GM18499 (cell line): ENCODE data around the gene SVOP.

Experiments
- ATAC-seq: cut with Tn5 transposase; IDR thresholded peaks from one replicate; pipeline ENCODE4 v1.9.1; 2021; ENCODE audit warnings: moderate number of reproducible peaks; ENCODE audit not compliant: insufficient read depth, unreplicated experiment

SVOP gene

DNA sequence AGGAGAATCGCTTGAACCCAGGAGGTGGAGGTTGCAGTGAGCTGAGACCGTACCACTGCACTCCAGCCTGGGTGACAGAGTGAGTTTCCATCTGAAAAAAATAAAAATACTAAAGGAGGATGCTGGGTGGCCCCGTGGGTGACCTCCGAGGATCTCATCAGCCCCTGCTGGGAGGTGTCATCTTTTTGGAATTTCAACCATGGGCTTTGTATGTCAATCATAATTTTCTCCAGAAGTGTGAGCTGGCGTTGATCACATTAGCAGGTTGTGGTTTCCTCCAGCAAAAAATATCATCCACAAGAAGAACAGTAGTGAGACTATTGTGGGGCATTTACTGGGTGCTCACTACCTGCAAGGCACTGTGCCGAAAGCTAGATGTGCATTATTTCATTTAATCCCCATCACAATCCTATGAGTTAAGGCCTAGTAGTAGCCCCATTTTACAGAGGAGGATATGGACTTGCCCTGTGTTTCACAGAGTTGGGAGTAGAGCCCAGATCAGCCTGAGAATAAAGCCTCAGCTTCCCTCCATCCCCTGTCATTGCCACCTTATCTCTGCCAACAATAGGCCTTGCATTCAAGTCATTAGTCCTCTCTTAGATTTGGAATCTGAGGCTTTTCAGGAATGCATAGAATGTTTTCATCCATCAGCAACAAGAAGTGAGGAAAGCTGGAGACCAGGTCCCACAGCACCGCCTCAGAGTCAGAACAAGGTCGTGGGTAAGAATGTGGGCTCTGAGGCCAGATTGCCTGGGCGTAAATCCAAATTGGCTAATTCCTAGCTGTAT lies 39.8 kb downstream of the SVOP start:
- no peak for ATAC-seq

DNA sequence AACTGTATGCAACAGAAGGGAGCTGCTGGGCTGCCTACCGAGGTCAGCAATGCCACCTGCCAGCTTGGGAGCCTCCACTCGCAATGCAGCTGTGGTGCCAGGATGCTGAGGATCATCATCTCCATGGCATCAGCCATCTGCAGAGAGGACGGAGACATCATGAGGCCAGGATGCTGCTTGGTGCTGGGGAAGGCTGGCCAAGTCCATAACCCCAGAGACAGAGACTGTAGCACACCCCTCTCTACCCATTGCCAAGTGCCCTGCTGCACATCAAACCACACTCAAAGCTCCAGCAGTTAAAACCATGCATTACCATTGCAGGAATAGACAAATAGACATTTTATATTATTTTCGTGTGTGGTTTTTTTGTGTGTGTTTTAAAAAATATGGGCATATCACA lies 43.5 kb downstream of the SVOP start:
- ATAC-seq, result no peak

DNA sequence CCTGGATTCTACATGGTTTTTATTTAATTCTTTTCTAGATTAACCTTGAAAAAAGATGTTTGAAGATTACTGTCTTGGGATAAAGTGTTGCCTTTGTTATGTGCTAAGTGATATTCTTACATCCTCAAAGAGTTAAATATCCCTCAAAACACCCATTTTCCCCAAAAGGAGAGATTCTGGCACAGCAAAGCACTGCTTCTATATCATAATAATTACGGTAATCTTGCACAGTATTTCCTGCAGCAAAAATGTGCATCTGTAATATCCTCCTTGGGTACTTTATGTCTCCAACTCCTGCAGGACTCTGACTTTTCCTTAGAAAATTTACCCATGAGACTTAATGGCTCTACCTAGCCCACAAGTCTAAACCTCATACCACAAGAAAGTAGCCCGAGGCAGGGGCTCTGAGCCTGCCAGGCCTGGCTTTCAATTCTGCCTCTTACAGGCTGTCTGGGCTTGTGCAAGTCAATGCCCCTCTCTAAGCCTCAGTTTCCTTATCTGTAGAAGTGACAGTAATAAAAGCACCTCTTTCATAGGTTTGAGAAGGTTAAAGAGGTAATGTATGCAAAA lies 45.8 kb downstream of the SVOP start:
- ATAC-seq, result no peak

DNA sequence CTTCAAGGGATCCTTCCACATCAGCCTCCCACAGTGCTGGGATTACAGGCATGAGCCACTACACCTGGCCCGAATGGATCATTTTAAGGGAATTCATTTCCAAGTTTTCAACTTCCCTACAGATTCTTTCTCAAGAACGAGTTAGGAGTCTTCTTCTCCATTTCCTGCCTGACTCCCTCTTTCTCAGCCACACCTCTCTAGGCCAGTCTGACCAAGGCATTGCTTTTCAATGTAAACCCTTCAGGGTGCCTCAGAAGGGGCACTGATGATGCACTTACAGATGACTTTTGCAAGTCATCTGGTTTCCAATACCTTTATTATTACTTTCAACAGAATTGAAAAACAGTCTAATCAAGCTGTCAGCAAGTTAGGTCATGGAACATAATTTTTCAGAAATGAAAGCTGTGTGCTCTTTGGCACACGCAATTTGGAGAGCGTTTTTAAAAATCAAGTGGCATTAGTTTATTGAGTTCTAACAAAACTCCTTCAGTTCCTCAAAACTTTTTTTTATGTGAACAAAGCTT lies 47.2 kb downstream of the SVOP start:
- no peak for ATAC-seq

DNA sequence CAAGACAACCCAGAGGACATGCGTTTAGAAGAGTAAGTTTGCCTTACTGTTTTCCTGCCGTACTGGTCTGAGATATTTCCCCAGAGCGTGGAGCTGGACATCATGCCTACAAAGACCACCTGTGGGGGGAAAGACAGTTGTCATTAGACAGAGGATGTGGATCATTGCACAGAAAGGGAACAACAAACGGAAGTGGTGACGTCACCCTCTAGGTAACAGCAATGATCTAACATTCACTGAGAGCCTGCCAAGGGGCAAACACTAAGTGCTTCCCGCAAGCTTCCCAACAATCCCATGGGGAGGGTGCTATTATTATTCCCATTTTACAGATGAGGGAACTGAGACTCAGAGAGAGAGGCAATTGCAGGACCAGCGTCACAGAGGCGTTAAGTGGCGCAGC lies 48.5 kb downstream of the SVOP start:
- no peak for ATAC-seq

DNA sequence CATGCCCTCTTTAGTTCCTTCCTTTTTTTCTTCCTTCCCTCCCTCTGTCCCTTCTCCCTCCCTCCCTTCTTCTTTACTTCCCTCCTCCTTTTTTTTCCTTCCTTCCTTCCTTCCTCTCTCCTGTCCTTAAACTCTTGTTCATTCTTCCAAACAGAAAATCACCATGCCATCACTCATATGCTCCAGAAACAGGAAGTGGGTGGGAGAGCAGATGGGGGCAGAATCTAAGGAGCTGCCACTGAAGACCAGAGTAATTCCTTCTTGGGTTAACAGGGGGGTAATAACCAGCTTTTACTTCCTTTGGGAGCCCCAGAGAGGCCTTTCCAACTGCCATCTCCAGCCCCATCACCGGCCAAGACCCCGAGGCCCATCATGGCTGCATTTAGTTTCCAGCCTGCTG lies 51.2 kb downstream of the SVOP start:
- ATAC-seq, result no peak

DNA sequence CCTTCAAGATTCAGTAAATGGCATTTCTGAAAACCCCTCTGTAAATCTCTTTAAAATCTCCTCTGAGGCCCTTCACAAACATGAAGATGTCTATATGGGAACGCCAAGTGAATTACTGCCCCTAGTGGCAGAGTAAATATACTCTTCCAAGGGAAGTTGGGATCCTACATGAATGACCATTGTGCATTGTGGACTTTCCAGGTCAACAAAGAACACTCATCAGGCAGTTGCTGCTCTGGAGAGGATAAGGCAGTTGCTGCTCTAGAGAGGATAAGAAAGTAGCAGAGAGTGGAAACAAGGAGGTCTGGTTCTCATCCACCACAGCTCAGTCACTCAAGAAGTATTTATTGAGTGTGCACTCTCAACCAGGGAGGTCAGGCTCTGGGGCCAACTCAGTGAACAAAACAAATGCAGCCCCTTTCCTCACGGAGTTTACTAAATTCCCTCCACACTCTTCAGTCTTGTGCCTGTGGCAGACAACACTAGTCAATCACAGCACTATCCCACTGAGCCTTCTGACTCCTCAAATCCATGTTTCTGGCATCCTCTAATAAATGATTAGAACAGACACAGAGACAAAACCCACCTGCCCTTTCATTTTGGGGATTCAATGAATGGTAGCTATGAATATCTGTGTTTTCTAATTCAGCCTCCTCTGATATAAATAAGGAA lies 52.9 kb downstream of the SVOP start:
- no peak for ATAC-seq

DNA sequence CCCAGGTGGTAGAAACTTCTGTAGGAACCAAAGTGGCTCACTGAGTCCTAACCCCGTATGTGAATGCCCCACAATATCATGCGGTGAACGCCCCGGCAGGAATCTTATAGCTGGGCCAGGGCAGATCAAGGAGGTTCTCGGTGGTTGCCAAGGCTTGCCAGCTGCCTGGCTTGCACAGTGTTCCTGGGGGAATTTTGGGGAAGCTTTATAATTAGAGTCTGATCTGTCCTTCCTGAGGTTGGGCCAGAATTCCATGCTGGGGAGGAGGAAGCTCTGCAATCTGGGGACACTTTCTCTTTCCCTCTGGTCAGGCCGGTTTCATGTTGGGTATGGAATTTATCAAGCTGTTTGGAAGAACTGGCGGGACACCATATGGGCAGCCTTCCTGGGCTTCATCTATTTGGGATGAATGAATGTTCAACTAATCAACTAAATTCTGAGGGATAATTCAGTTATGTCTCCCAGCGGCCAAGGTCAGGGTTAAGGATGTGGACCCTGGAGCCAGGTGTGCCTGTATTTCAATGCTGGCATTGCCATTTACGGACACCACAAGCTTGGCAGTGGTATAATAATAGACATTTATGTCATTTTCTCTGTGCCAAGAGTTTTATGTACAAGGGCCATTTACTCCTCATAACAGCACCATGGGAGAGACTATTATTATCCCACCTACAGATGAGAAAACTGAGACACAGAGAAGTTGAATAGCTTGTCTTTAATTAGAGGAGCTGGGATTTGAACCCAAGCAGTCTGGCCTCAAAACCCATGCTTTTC lies 54.3 kb downstream of the SVOP start:
- no peak for ATAC-seq

DNA sequence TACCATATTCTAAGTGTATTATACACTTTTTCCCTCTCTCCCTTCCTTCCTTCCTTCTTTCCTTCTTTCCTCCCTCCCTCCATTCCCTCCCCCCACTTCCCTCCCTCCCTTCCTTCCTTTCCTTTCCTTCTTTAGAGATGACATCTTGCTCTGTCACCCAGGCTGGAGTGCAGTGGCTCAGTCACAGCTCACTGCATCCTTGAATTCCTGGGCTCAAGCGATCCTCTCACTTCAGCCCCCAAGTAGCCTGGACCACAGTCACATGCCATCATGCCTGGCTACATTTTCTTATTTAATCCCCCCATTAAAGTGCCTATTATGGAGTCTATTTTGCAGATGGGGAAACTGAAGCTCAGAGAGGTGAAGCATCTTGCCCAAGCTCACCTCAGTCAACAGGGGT lies 55.0 kb downstream of the SVOP start:
- no peak for ATAC-seq

DNA sequence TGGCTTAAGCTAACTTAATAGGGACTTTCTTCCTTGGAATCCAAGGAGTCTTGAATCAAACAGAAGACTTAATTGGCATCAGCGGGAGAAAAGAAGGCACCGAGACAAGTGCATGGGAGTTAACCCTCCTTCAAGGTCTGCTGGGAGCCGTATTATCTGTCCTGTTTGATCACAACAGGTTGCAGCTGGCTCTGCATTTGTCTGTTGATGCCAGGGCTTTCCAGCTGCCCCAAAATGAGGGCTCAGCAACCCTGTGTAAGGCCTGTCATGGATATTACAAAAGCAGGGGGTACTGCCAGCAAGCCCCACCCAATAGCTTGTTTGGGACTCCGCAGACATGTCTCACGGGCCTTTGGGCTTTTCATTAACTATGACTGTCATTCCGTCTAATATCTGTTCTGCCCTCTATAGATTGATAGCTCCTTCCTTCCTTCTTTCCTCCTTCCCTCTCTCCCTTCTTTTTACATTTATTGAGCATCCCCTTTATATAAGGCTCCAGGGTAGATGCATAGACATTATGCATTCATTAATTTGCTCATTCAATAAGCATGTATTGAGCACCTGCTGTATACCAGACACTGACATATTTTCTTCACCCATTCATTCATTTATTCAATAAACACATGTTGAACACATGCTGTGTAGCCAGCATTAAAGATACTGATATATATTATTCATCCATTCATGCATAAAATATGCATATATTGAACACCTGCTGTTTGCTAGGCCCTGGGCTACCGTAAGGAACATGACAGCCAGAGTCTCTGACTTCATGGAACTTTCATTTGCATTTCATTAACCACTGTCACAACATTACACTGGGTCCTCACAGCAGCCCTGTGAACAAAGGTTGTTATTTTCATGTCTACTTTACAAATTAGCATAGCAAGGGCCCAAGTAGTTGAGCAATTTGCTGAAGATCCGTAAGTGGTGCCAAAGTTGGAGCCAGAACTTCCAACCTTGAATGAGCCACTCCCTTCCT lies 56.2 kb downstream of the SVOP start:
- ATAC-seq, result no peak

DNA sequence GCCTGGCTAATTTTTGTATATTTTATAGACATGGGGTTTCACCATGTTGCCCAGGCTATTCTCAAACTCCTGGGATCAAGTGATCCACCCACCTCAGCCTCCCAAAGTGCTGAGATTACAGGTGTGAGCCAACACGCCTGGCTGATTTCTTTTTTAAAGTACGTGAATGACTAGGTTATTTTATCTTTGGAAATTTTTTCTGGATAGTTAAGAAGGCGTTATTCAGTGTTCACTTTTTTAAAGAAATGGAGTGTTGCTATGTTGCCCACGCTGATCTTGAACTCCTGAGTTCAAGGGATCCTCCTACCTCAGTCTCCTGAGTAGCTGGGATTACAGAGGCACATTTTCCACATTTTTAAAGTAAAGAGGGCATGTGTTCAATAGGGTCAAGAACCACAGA lies 58.6 kb downstream of the SVOP start:
- no peak for ATAC-seq

DNA sequence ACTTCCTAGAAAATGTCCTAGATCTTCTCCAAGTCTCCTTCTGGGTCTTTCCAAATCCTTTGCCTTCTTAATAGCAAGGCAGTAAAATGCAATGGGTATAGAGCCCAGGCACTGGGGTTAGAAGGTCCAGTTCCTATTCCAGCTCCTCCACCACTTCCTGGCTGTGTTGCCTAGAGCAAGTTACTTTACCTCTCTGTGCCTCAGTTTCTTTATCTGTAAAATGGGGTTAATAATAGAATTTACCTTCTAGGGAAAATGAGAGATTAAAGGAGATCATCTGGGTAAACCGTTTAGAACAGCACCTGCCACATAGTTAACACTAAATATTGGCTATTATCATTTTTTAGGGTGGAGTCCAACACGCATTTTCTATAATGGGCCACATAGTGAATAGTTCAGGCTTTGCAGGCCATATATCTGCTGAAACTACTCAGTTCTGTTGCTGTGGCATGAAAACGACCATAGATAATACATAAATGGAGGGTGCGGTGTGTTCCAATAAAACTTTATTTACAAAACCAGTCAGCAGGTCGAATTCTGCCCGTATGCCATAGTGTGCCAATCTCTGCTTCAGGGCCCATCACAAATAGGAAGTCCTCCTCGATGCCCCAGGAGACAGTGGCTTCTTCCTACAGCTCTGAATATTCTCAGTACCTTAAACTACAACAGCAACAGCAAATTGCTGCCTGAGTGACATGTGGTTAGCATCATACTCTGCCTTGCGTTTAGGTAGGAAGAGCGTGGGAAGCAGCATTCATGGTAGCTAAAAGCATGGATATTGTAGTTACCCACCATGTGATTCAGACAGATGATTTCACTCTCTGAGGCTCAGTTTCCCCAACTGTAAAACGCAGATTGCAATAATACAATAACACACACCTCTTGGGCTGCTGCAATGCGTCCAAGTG lies 60.9 kb downstream of the SVOP start:
- ATAC-seq, result no peak

DNA sequence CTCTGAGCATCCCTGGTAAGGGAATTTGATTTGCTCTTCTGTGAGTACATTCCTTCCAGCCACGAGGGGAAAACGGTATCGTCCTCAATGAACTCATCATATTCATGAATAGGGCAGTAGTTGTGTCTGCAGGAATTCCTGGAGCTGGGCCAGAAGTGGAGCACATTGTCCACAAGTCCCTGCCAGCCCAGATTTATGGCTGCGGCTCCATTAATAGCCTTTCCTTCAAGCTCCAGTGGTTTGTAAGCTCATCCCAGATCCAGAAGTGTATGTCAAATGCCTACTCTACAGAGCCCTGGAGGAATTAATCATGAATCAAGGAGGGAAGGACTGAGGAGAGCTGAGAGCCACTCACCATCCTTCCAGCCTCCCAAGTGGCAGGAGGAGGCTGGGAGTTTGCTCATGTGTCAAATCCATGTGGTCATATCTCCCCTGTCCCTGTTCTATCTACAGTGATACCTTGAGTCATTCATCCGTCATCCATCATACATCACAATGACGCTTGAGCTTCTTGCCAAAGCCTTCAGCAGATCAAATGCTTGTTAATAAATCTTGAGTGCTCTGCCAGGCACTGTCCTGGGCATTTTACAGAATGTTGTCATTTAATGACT lies 65.5 kb downstream of the SVOP start:
- no peak for ATAC-seq

DNA sequence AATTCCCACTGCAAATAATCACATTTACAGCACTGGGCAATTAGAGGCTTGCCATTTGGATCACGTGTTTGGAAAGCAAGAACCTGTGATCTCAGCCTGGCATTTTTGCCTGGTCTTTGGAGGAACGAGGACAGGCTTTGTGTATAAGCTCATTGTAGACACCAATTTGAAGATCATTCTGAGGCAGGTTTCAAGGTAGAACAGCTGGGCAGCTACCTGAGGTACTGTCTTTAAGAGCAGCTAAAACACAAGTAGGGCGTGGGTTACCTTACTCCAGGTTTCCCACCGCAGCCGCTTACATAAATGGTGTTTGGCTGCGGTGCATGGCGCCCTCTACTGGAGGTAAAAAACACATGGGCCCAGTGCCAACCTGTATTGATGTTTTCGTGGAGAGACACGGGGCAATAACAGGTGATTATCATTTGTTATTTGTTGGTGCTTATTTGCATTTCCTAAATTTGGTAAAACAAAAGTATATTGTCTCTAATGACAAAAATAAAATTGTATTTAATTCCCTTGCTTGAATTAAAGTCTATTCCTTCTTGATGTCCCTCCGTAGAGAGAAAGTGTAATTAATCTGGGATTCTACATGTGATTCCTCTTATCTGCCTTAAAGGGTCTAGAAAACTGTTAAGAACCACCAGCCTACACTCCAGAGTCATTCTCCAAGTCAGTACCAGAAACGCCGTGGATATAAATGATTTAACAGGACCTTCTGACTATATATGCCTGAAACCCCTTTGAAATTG lies 69.7 kb downstream of the SVOP start:
- no peak for ATAC-seq

DNA sequence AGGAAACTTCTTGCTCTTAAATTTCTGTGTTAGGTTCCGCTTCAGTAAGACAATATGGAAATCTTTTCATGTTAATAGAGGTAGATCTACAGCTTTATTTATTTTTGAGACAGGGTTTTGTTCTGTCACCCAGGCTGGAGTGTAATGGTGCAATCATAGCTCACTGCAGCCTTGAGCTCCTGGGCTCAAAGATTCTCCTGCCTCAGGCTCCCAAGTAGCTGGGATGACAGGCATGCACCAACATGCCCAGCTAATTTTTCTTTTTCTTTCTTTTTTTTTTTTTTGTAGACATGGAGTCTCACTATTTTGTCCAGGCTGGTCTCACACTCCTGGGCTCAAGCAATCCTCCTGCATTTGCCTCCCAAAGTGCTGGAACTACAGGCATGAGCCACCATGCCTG lies 70.9 kb downstream of the SVOP start:
- ATAC-seq, result no peak

DNA sequence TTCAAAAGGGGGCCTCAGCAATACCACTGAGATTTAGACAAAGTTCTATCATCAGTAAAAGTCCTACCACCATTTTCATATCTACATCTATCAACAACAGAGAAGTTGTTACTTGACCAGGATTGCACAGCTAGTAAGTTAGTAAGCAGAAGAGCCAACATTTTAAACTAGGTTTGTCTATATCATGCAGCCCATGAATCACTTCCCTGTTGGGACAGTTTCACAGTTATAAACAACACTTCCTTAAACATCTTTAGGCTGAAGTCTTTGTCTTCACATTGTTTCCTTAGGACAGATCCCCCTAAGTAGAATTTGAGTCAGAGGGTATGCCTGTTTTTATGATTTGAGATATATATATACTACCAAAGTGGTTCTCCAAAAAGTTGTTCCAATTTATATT lies 72.5 kb downstream of the SVOP start:
- ATAC-seq, result no peak

DNA sequence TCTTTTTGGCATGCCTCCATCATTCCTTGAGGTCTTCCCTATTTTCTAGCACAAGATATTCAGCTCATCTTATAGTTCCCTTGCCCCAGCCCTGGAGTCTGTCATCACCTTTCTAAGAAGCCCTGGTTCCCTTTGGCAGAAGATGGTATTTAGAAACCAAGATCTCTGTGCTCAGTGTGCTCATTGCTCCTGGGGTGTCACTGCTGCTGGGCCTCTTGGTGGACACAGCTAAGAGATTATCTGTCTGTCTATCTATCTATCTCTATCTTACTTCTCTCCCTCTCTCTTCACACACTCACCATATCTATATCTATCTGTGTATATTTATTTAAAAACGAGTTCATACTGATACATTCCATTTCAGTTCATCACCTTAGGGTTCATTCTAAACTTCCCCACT lies 73.8 kb downstream of the SVOP start:
- no peak for ATAC-seq

DNA sequence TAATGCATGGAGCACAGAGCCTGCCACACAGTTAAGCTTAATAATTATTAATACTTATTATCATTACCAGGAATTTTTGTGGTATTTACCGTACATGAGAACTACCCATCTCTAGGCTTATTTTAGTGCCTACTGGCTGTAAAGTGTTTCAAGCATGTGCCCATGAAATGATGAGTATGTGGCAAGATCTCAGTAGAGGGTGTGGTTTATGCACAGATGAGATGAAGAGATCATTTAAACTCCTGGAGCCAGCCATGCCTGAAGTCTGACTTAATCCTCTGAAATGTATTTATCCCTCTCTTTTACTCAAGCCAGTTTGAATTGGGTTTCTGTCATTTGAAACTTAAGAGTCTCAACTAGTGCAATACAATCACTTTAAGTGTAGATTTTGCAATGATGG lies 80.7 kb downstream of the SVOP start:
- ATAC-seq, result no peak
